GM21737 (cell line): Measurements from ENCODE around the gene NDUFB2.
"Not testable (repeated sequence)": the region's sequence is repeated elsewhere in the genome, so short reads cannot be mapped to it uniquely, and the experiment has no call there.

Experiments used
- ATAC-seq: cut with Tn5 transposase; IDR thresholded peaks from one replicate; pipeline ENCODE4 v1.9.1; 2021; ENCODE audit warnings: mild to moderate bottlenecking, moderate library complexity; ENCODE audit not compliant: unreplicated experiment

NDUFB2 gene

GRCh38 chr7:140689199-140690152, 7.0 kb upstream of the NDUFB2 start:
- no peak for ATAC-seq

GRCh38 chr7:140691376-140692045, 5.0 kb upstream of the NDUFB2 start:
- no peak for ATAC-seq

- not testable (repeated sequence) for ATAC-seq
These were observed 2.7 kb upstream of the NDUFB2 start for GRCh38 chr7:140693849-140694248.

GRCh38 chr7:140694592-140694991, 1.9 kb upstream of the NDUFB2 start:
- ATAC-seq: no peak

- no peak for ATAC-seq
These were observed 1.1 kb upstream of the NDUFB2 start for GRCh38 chr7:140695381-140695780.

- ATAC-seq: peak; percentile 91
These were observed 356 bp upstream of the NDUFB2 start for GRCh38 chr7:140696024-140696679.

GRCh38 chr7:140697447-140698143, 1.1 kb downstream of the NDUFB2 start:
- no peak for ATAC-seq

- ATAC-seq: no peak
These were observed 2.0 kb downstream of the NDUFB2 start for GRCh38 chr7:140698477-140698876.

GRCh38 chr7:140702774-140703173, 6.3 kb downstream of the NDUFB2 start:
- ATAC-seq: no peak

GRCh38 chr7:140704205-140704604, 7.7 kb downstream of the NDUFB2 start:
- no peak for ATAC-seq

- ATAC-seq: no peak
These were observed 10.6 kb downstream of the NDUFB2 start for GRCh38 chr7:140707132-140707531.

- not testable (repeated sequence) for ATAC-seq
These were observed 12.3 kb downstream of the NDUFB2 start for GRCh38 chr7:140708764-140709163.

- ATAC-seq: not testable (repeated sequence)
These were observed 15.9 kb downstream of the NDUFB2 start for GRCh38 chr7:140712392-140712791.

GRCh38 chr7:140714331-140715040, 18.0 kb downstream of the NDUFB2 start:
- no peak for ATAC-seq

- ATAC-seq: no peak
These were observed 23.2 kb downstream of the NDUFB2 start for GRCh38 chr7:140719721-140720120.

GRCh38 chr7:140722254-140722653, 25.7 kb downstream of the NDUFB2 start:
- ATAC-seq: no peak

GRCh38 chr7:140723006-140723405, 26.5 kb downstream of the NDUFB2 start:
- ATAC-seq: no peak

GRCh38 chr7:140723574-140723973, 27.1 kb downstream of the NDUFB2 start:
- ATAC-seq: no peak

- no peak for ATAC-seq
These were observed 28.2 kb downstream of the NDUFB2 start for GRCh38 chr7:140724706-140725105.

GRCh38 chr7:140726281-140726680, 29.8 kb downstream of the NDUFB2 start:
- no peak for ATAC-seq
